IMR-90 (cell line): ENCODE data around the gene LGALS14. TPM values are rescaled to one million over a fixed set of nuclear protein-coding genes. Genes with fewer than 3 reads are reported as not detected.

ENCODE experiments used
- ATAC-seq: fragments of 200-7000 bp; cut with Tn5 transposase; 2 replicates; pipeline ENCODE4 v1.9.1; 2020; ENCODE audit warnings: low read depth, mild to moderate bottlenecking, moderate library complexity
- BruUV-seq: library from RNA; stranded (reverse); fragments of 400-500 nt; replicated peaks from 2 replicates; lab custom pipeline; 2021; lab: Mats Ljungman, UMichigan
- CTCF ChIA-PET: fragments of 300-600 bp; formaldehyde crosslinking; extraction: SDS; loops from one replicate; lab custom pipeline; 2021; ENCODE audit warnings: antibody characterized with exemption; lab: Yijun Ruan, JAX
- POLR2A ChIA-PET: fragments of 300-600 bp; sonication (Branson Sonifier 250); formaldehyde crosslinking; loops from one replicate; lab custom pipeline; 2022; ENCODE audit warnings: antibody characterized with exemption; ENCODE audit not compliant: unreplicated experiment; lab: Charles Lee
- DNase-seq: peaks from one replicate; pipeline ENCODE4 v3.0.0; 2013
- H2AFZ ChIP-seq: replicated peaks from 2 replicates; pipeline ENCODE3; 2013; ENCODE audit warnings: low read length, mild to moderate bottlenecking; ENCODE audit not compliant: poor library complexity
- H2AK5ac ChIP-seq: 2 replicates; pipeline ENCODE4 v1.6.1; 2013; ENCODE audit warnings: low read depth, low read length, inconsistent platforms
- H2AK9ac ChIP-seq: replicated peaks from 2 replicates; pipeline ENCODE3; 2013; ENCODE audit warnings: mild to moderate bottlenecking, low read depth, low read length, moderate library complexity; ENCODE audit not compliant: poor library complexity
- H2BK120ac ChIP-seq: 2 replicates; pipeline ENCODE4 v1.6.1; 2013; ENCODE audit warnings: low read depth, low read length, inconsistent platforms
- H2BK15ac ChIP-seq: 3 replicates; pipeline ENCODE4 v1.6.1; 2013; ENCODE audit warnings: low read depth, low read length, inconsistent platforms
- H2BK20ac ChIP-seq: 2 replicates; pipeline ENCODE4 v1.6.1; 2013; ENCODE audit warnings: low read depth, mild to moderate bottlenecking, inconsistent platforms, low read length, moderate library complexity
- H2BK5ac ChIP-seq: 2 replicates; pipeline ENCODE4 v1.6.1; 2013; ENCODE audit warnings: mild to moderate bottlenecking, low read depth, low read length, inconsistent platforms; ENCODE audit not compliant: poor library complexity, severe bottlenecking
- H3K14ac ChIP-seq: replicated peaks from 2 replicates; pipeline ENCODE4 v1.6.1; 2013; ENCODE audit warnings: low read depth, low read length, inconsistent platforms
- H3K18ac ChIP-seq: 2 replicates; pipeline ENCODE4 v1.6.1; 2013; ENCODE audit warnings: low read depth, low read length, control low read depth
- H3K23ac ChIP-seq: 2 replicates; pipeline ENCODE4 v1.6.1; 2013; ENCODE audit warnings: low read depth, low read length, inconsistent platforms
- H3K27ac ChIP-seq: 2 replicates; pipeline ENCODE4 v1.5.1; 2013; ENCODE audit warnings: mild to moderate bottlenecking, control low read depth, low read length; ENCODE audit not compliant: insufficient read depth
- H3K27me3 ChIP-seq: 2 replicates; pipeline ENCODE4 v1.6.1; 2013; ENCODE audit warnings: low read length; ENCODE audit not compliant: control insufficient read depth, insufficient read depth
- H3K36me3 ChIP-seq: 2 replicates; pipeline ENCODE4 v1.6.1; 2013; ENCODE audit warnings: low read length, mixed read lengths; ENCODE audit not compliant: control insufficient read depth, insufficient read depth
- H3K4ac ChIP-seq: 2 replicates; pipeline ENCODE4 v1.6.1; 2013; ENCODE audit warnings: low read depth, low read length, inconsistent platforms
- H3K4me1 ChIP-seq: 2 replicates; pipeline ENCODE4 v1.6.1; 2013; ENCODE audit warnings: low read length, mixed read lengths; ENCODE audit not compliant: control insufficient read depth, insufficient read depth
- H3K4me2 ChIP-seq: 2 replicates; pipeline ENCODE4 v1.6.1; 2013; ENCODE audit warnings: low read depth, mild to moderate bottlenecking, control low read depth, low read length, moderate library complexity
- H3K4me3 ChIP-seq: 2 replicates; pipeline ENCODE4 v1.5.1; 2013; ENCODE audit warnings: low read depth, mild to moderate bottlenecking, control low read depth, low read length, moderate library complexity; ENCODE audit not compliant: insufficient read depth
- H3K56ac ChIP-seq: 2 replicates; pipeline ENCODE4 v1.6.1; 2013; ENCODE audit warnings: low read length, inconsistent platforms; ENCODE audit not compliant: insufficient read depth; ENCODE audit errors: extremely low read depth
- H3K79me1 ChIP-seq, 2 experiments: 2 replicates each; pipeline ENCODE4 v1.6.1; 2013; ENCODE audit warnings: low read length in 2 of 2, inconsistent platforms in 1 of 2, low read depth in 1 of 2
- H3K9ac ChIP-seq: 2 replicates; pipeline ENCODE4 v1.6.1; 2013; ENCODE audit warnings: low read depth, low read length, control low read depth
- H3K9me1 ChIP-seq: 2 replicates; pipeline ENCODE4 v1.6.1; 2013; ENCODE audit warnings: low read length, inconsistent platforms; ENCODE audit not compliant: insufficient read depth
- H3K9me3 ChIP-seq: 2 replicates; pipeline ENCODE4 v1.6.1; 2013; ENCODE audit warnings: low read length; ENCODE audit not compliant: control insufficient read depth, insufficient read depth
- H4K20me1 ChIP-seq: 2 replicates; pipeline ENCODE4 v1.6.1; 2013; ENCODE audit warnings: low read length, inconsistent platforms; ENCODE audit not compliant: insufficient read depth
- H4K5ac ChIP-seq: 2 replicates; pipeline ENCODE4 v1.6.1; 2013; ENCODE audit warnings: mild to moderate bottlenecking, low read depth, low read length, control low read depth
- H4K8ac ChIP-seq, 2 experiments: 2 replicates each; pipeline ENCODE4 v1.6.1; 2013; ENCODE audit warnings: low read depth in 2 of 2, low read length in 2 of 2, control low read depth in 1 of 2, inconsistent platforms in 1 of 2
- H4K91ac ChIP-seq: 2 replicates; pipeline ENCODE4 v1.6.1; 2013; ENCODE audit warnings: low read depth, low read length, inconsistent platforms; ENCODE audit not compliant: insufficient read depth
- BHLHE40 ChIP-seq: fragments of 150-350 bp; IDR thresholded peaks from 2 replicates; pipeline ENCODE4 v1.6.1; 2016; ENCODE audit warnings: mild to moderate bottlenecking, low read depth, low read length
- CEBPB ChIP-seq: IDR thresholded peaks from 2 replicates; pipeline ENCODE4 v1.6.1; 2012; ENCODE audit warnings: low read depth, low read length, improper control_type of control experiment
- CHD1 ChIP-seq: IDR thresholded peaks from 2 replicates; pipeline ENCODE4 v1.6.1; 2012; ENCODE audit warnings: low read depth, low read length, improper control_type of control experiment
- CTCF ChIP-seq: conservative IDR thresholded peaks from 2 replicates; pipeline ENCODE4 v1.5.1; 2012; ENCODE audit warnings: mild to moderate bottlenecking, low read depth, low read length, improper control_type of control experiment
- ELK1 ChIP-seq: fragments of 150-350 bp; IDR thresholded peaks from 2 replicates; pipeline ENCODE4 v1.6.1; 2016; ENCODE audit warnings: low read depth, mild to moderate bottlenecking, low read length, moderate library complexity, borderline replicate concordance
- FOS ChIP-seq: fragments of 150-350 bp; IDR thresholded peaks from 2 replicates; pipeline ENCODE4 v1.6.1; 2016; ENCODE audit warnings: low read depth, low read length
- MAFK ChIP-seq: IDR thresholded peaks from 2 replicates; pipeline ENCODE4 v1.6.1; 2012; ENCODE audit warnings: low read depth, low read length, improper control_type of control experiment
- MAZ ChIP-seq: IDR thresholded peaks from 2 replicates; pipeline ENCODE4 v1.6.1; 2012; ENCODE audit warnings: low read depth, mild to moderate bottlenecking, low read length, improper control_type of control experiment, moderate library complexity, borderline replicate concordance
- MXI1 ChIP-seq: IDR thresholded peaks from 2 replicates; pipeline ENCODE4 v1.6.1; 2012; ENCODE audit warnings: low read depth, mild to moderate bottlenecking, low read length, moderate library complexity, borderline replicate concordance
- NFE2L2 ChIP-seq: fragments of 150-350 bp; IDR thresholded peaks from 2 replicates; pipeline ENCODE4 v1.6.1; 2016; ENCODE audit warnings: low read depth, mild to moderate bottlenecking, low read length
- POLR2A ChIP-seq: IDR thresholded peaks from 2 replicates; pipeline ENCODE4 v1.6.1; 2012; ENCODE audit warnings: mild to moderate bottlenecking, low read depth, low read length
- RAD21 ChIP-seq: IDR thresholded peaks from 2 replicates; pipeline ENCODE4 v1.6.1; 2012; ENCODE audit warnings: low read length, improper control_type of control experiment
- RCOR1 ChIP-seq: IDR thresholded peaks from 2 replicates; pipeline ENCODE4 v1.6.1; 2012; ENCODE audit warnings: mild to moderate bottlenecking, low read length, improper control_type of control experiment; ENCODE audit not compliant: insufficient replicate concordance
- RFX5 ChIP-seq: IDR thresholded peaks from 2 replicates; pipeline ENCODE4 v1.8.0; 2012; ENCODE audit warnings: low read depth, mild to moderate bottlenecking, low read length, moderate library complexity
- SMC3 ChIP-seq: fragments of 150-350 bp; IDR thresholded peaks from 2 replicates; pipeline ENCODE4 v1.6.1; 2016; ENCODE audit warnings: low read depth, mild to moderate bottlenecking, antibody characterized with exemption, low read length, moderate library complexity
- USF2 ChIP-seq: fragments of 150-350 bp; IDR thresholded peaks from 2 replicates; pipeline ENCODE4 v1.6.1; 2017; ENCODE audit warnings: mild to moderate bottlenecking, antibody characterized with exemption, low read length, low read depth
- WGBS, 2 experiments: methylation state at CpG; one replicate each; pipeline versions ENCODE4 v1.1.5 to v1.1.7; 2013; ENCODE audit warnings: missing lambda C conversion rate in 2 of 2; ENCODE audit not compliant: insufficient read length in 1 of 2; ENCODE audit errors: extremely low coverage in 2 of 2; 5-methylcytosine and 5-hydroxymethylcytosine counted together
- dilution Hi-C: fragments of 300-500 bp; cut with HindIII; formaldehyde crosslinking; loops from one replicate; pipeline ENCODE4 v1.14.3; 2018; ENCODE audit warnings: low sequenced_read_pairs; ENCODE audit not compliant: unreplicated experiment
- in situ Hi-C: fragments of 300-500 bp; cut with MboI; formaldehyde crosslinking; loops from 3 replicates; pipeline ENCODE4 v1.14.3; 2019; ENCODE audit warnings: low sequenced_read_pairs, inconsistent platforms, mixed read lengths
- intact Hi-C: fragments of 100-400 bp; cut with micrococcal nuclease; formaldehyde crosslinking; loops from 2 replicates; pipeline ENCODE4 v1.10.0; 2022
- polyA plus RNA-seq, 3 experiments: library from polyadenylated mRNA; depleted of rRNA; stranded (reverse); fragments of >200 nt; gene quantifications; 2 replicates each; pipeline ENCODE4 v1.2.3, GENCODE V29; 2012; ENCODE audit warnings: low replicate concordance in 1 of 3
- total RNA-seq: library from RNA; depleted of rRNA; stranded (reverse); fragments of >200 nt; gene quantifications from 2 replicates; pipeline ENCODE4 v1.2.3, GENCODE V29; 2012

LGALS14 gene
- total and polyA plus RNA-seq, 2 of the 4 experiments (the other 2 are of a cell fraction) = not detected

GRCh38 chr19:39740395-39740794 lies 36.1 kb downstream of the LGALS14 start:
- H3K14ac ChIP-seq = no peak overlapping the region

More at GRCh38 chr19:39740395-39740794, 36.1 kb downstream of the LGALS14 start:
- no peaks in the 10 kb centered on the region for H4K20me1 ChIP-seq
- no peak overlapping the region for H3K4me2 ChIP-seq
- no peak overlapping the region for H2BK5ac ChIP-seq
- H2AFZ ChIP-seq = no peak overlapping the region
- no peak overlapping the region for H3K4me3 ChIP-seq
- no peaks in the 10 kb centered on the region for H3K9me3 ChIP-seq
- no peak overlapping the region for H4K91ac ChIP-seq
- no peak overlapping the region for H3K18ac ChIP-seq
- no peaks in the 10 kb centered on the region for H3K79me1 ChIP-seq
- intact Hi-C loops = no loop called here
- H3K36me3 ChIP-seq = no peaks in the 10 kb centered on the region
- H2AK9ac ChIP-seq = no peak overlapping the region
- no peak overlapping the region for H4K8ac ChIP-seq
- no peaks in the 10 kb centered on the region for H3K4me1 ChIP-seq
- no peak for ATAC-seq
- in situ Hi-C loops = no loop called here
- TF ChIP-seq CHD1 (no peak), CEBPB (no peak), RFX5 (no peak), NFE2L2 (no peak), SMC3 (no peak), MAFK (no peak), POLR2A (no peak), USF2 (no peak), BHLHE40 (no peak), MXI1 (no peak), RAD21 (no peak), MAZ (no peak), ELK1 (no peak), CTCF (no peak), FOS (no peak), RCOR1 (no peak)
- dilution Hi-C loops = no loop called here
- no peak overlapping the region for H3K4ac ChIP-seq
- no peak overlapping the region for H3K27ac ChIP-seq
- H2BK120ac ChIP-seq = no peak overlapping the region
- CTCF ChIA-PET = no interaction called here
- no peak overlapping the region for H2BK15ac ChIP-seq
- no TSS peak for BruUV-seq
- no peak overlapping the region for H3K23ac ChIP-seq
- no CpG with 5 or more reads among the region's 1 CpG for WGBS, 2 experiments
- H3K9me1 ChIP-seq = no peaks in the 10 kb centered on the region
- no peak for DNase-seq
- H3K56ac ChIP-seq = no peak overlapping the region
- H3K27me3 ChIP-seq = no peaks in the 10 kb centered on the region
- POLR2A ChIA-PET = no interaction called here
- no peak overlapping the region for H4K5ac ChIP-seq
- no peak overlapping the region for H2BK20ac ChIP-seq
- H2AK5ac ChIP-seq = no peak overlapping the region
- H3K9ac ChIP-seq = no peak overlapping the region
